Astrocyte (in vitro differentiated cells and primary cell): Measurements from ENCODE around the gene OOEP. TPM values are rescaled to one million over a fixed set of nuclear protein-coding genes. Genes with fewer than 3 reads are reported as not detected.
"Not testable (repeated sequence)": the region's sequence is repeated elsewhere in the genome, so short reads cannot be mapped to it uniquely, and the experiment has no call there.

Experiments
- DNase-seq: peaks from one replicate; pipeline ENCODE4 v3.0.0-alpha.2; 2010; ENCODE audit warnings: low read depth
- FAIRE-seq: peaks from 2 replicates; lab custom pipeline; 2011; peaks lifted over from hg19 to GRCh38; lab: Jason Lieb, UNC
- H2AFZ ChIP-seq: 2 replicates; pipeline ENCODE4 v1.6.0; 2012; ENCODE audit warnings: low read depth, low read length, inconsistent platforms
- H3K27ac ChIP-seq: 2 replicates; pipeline ENCODE4 v1.5.1; 2011; ENCODE audit warnings: low read depth, low read length, inconsistent platforms
- H3K27me3 ChIP-seq: 2 replicates; pipeline ENCODE4 v1.6.0; 2011; ENCODE audit warnings: low read length, inconsistent platforms; ENCODE audit not compliant: insufficient read depth
- H3K36me3 ChIP-seq: 2 replicates; pipeline ENCODE4 v1.5.1; 2011; ENCODE audit warnings: low read length, inconsistent platforms; ENCODE audit not compliant: insufficient read depth
- H3K4me1 ChIP-seq: 2 replicates; pipeline ENCODE4 v1.5.1; 2011; ENCODE audit warnings: low read length, inconsistent platforms; ENCODE audit not compliant: insufficient read depth
- H3K4me2 ChIP-seq: 2 replicates; pipeline ENCODE4 v1.6.0; 2012; ENCODE audit warnings: low read length, inconsistent platforms
- H3K4me3 ChIP-seq: 2 replicates; pipeline ENCODE4 v1.5.1; 2011; ENCODE audit warnings: low read depth, mild to moderate bottlenecking, low read length, inconsistent platforms; ENCODE audit not compliant: insufficient read depth
- H3K79me2 ChIP-seq: 2 replicates; pipeline ENCODE4 v1.6.0; 2012; ENCODE audit warnings: mild to moderate bottlenecking, low read length, inconsistent platforms; ENCODE audit not compliant: insufficient read depth
- H3K9ac ChIP-seq: 2 replicates; pipeline ENCODE4 v1.6.0; 2012; ENCODE audit warnings: mild to moderate bottlenecking, low read length, inconsistent platforms
- H3K9me3 ChIP-seq: 2 replicates; pipeline ENCODE4 v1.5.1; 2012; ENCODE audit warnings: low read depth, mild to moderate bottlenecking, low read length, inconsistent platforms; ENCODE audit not compliant: insufficient read depth
- H4K20me1 ChIP-seq: 2 replicates; pipeline ENCODE4 v1.6.0; 2012; ENCODE audit warnings: low read length, inconsistent platforms; ENCODE audit not compliant: insufficient read depth
- H3K27ac Mint-ChIP-seq: one replicate; pipeline ENCODE4 v1.8.0; 2021; ENCODE audit warnings: mild to moderate bottlenecking, mixed read lengths; ENCODE audit not compliant: unreplicated experiment
- H3K27me3 Mint-ChIP-seq: one replicate; pipeline ENCODE4 v1.8.0; 2021; ENCODE audit warnings: low read depth, mixed read lengths; ENCODE audit not compliant: unreplicated experiment
- H3K36me3 Mint-ChIP-seq: one replicate; pipeline ENCODE4 v1.8.0; 2021; ENCODE audit warnings: low read depth, mixed read lengths; ENCODE audit not compliant: unreplicated experiment
- H3K4me1 Mint-ChIP-seq: one replicate; pipeline ENCODE4 v1.8.0; 2021; ENCODE audit warnings: low read depth, mixed read lengths; ENCODE audit not compliant: unreplicated experiment
- H3K4me3 Mint-ChIP-seq: one replicate; pipeline ENCODE4 v1.8.0; 2021; ENCODE audit warnings: mild to moderate bottlenecking, moderate library complexity, mixed read lengths; ENCODE audit not compliant: unreplicated experiment
- H3K9me3 Mint-ChIP-seq: one replicate; pipeline ENCODE4 v1.8.0; 2021; ENCODE audit warnings: mild to moderate bottlenecking, mixed read lengths; ENCODE audit not compliant: unreplicated experiment
- CTCF ChIP-seq: IDR thresholded peaks from 2 replicates; pipeline ENCODE4 v1.5.1; 2011; ENCODE audit warnings: low read depth, mild to moderate bottlenecking, inconsistent platforms, low read length, moderate library complexity; ENCODE audit not compliant: insufficient read depth
- EZH2 ChIP-seq: IDR thresholded peaks from 2 replicates; pipeline ENCODE4 v1.6.1; 2012; ENCODE audit warnings: mild to moderate bottlenecking, low read length, inconsistent platforms; ENCODE audit not compliant: insufficient read depth
- total RNA-seq: library from RNA; stranded (reverse); gene quantifications from 2 replicates; pipeline ENCODE4 v1.2.1, GENCODE V29; 2021

Gene OOEP
- total RNA-seq, 1 donor from 2014 or later, result not detected

- no peaks in the 10 kb centered on the region for H3K36me3 Mint-ChIP-seq
- H4K20me1 ChIP-seq, result no peaks in the 10 kb centered on the region
- peak; percentile 53 for DNase-seq
- no peaks in the 10 kb centered on the region for H3K4me1 ChIP-seq
- H3K4me3 ChIP-seq, result peak within 1 kb of the TSS; percentile 17
- no peak for FAIRE-seq
- no peaks in the 10 kb centered on the region for H3K9me3 ChIP-seq
- no peaks in the 10 kb centered on the region for H3K79me2 ChIP-seq
- no peak within 1 kb of the TSS for H3K4me3 Mint-ChIP-seq
- peaks cover 2% of the 10 kb centered on the region for H3K27me3 Mint-ChIP-seq
- no peaks in the 10 kb centered on the region for H3K9me3 Mint-ChIP-seq
- no peaks in the 10 kb centered on the region for H3K27me3 ChIP-seq
- H3K4me2 ChIP-seq, result peak within 1 kb of the TSS; percentile 63
- peak within 1 kb of the TSS; percentile 50 for H3K9ac ChIP-seq
- peak within 1 kb of the TSS; percentile 61 for H2AFZ ChIP-seq
- peak within 1 kb of the TSS; percentile 12 for H3K27ac ChIP-seq
- H3K36me3 ChIP-seq, result no peaks in the 10 kb centered on the region
- TF ChIP-seq CTCF (no peak), EZH2 (no peak)
- no peak within 1 kb of the TSS for H3K27ac Mint-ChIP-seq
- H3K4me1 Mint-ChIP-seq, result no peaks in the 10 kb centered on the region
These were observed 25.1 kb upstream of the OOEP start, which contains the start of gene DDX43 for GRCh38 chr6:73394577-73395354. Gene DDX43, plus strand, starts transcription at chr6:73394828. Its CDS starts 78 bp downstream, at chr6:73394906.

- H3K4me1 Mint-ChIP-seq, result no peaks in the 10 kb centered on the region
- no peaks in the 10 kb centered on the region for H3K9me3 Mint-ChIP-seq
- H3K79me2 ChIP-seq, result no peaks in the 10 kb centered on the region
- H3K36me3 Mint-ChIP-seq, result no peaks in the 10 kb centered on the region
- no peak overlapping the region for H3K4me3 Mint-ChIP-seq
- H4K20me1 ChIP-seq, result no peaks in the 10 kb centered on the region
- FAIRE-seq (no peak), DNase-seq (peak; percentile 17)
- H3K9me3 ChIP-seq, result no peaks in the 10 kb centered on the region
- no peak overlapping the region for H3K27ac ChIP-seq
- no peak overlapping the region for H3K9ac ChIP-seq
- no peaks in the 10 kb centered on the region for H3K4me1 ChIP-seq
- no peaks in the 10 kb centered on the region for H3K36me3 ChIP-seq
- peaks cover 2% of the 10 kb centered on the region for H3K27me3 Mint-ChIP-seq
- no peak overlapping the region for H3K27ac Mint-ChIP-seq
- no peaks in the 10 kb centered on the region for H3K27me3 ChIP-seq
- no peak overlapping the region for H3K4me3 ChIP-seq
- no peak overlapping the region for H3K4me2 ChIP-seq
- TF ChIP-seq CTCF (no peak), EZH2 (no peak)
- H2AFZ ChIP-seq, result no peak overlapping the region
These were observed 23.6 kb upstream of the OOEP start for GRCh38 chr6:73393278-73393677.

- not testable (repeated sequence) for H3K4me1 Mint-ChIP-seq, H3K27me3 ChIP-seq, H3K36me3 Mint-ChIP-seq, FAIRE-seq, DNase-seq, H3K4me2 ChIP-seq, H3K9me3 ChIP-seq, H4K20me1 ChIP-seq, H3K4me3 Mint-ChIP-seq, H3K4me3 ChIP-seq, H3K9ac ChIP-seq, H3K27ac ChIP-seq, H3K79me2 ChIP-seq, H2AFZ ChIP-seq, H3K27me3 Mint-ChIP-seq, H3K4me1 ChIP-seq, H3K9me3 Mint-ChIP-seq, H3K27ac Mint-ChIP-seq, H3K36me3 ChIP-seq
These were observed 22.5 kb upstream of the OOEP start for GRCh38 chr6:73392188-73392587.
